BJ (cell line): ENCODE results near the gene ALS2CL. TPM values are rescaled to one million over a fixed set of nuclear protein-coding genes. Genes with fewer than 3 reads are reported as not detected.

Experiments
- CTCF ChIA-PET: fragments of 350-600 bp; formaldehyde crosslinking; extraction: SDS; loops from one replicate; lab custom pipeline; 2021; ENCODE audit warnings: antibody characterized with exemption, inconsistent platforms; lab: Yijun Ruan, JAX
- POLR2A ChIA-PET: fragments of 300-600 bp; sonication (Branson Sonifier 250); formaldehyde crosslinking; extraction: SDS; loops from one replicate; lab custom pipeline; 2021; ENCODE audit warnings: antibody characterized with exemption; lab: Charles Lee
- DNase-seq: peaks from one replicate; pipeline ENCODE4 v3.0.0-alpha.2; 2011; ENCODE audit warnings: low read depth
- H3K27me3 ChIP-seq: 2 replicates; pipeline ENCODE4 v1.6.0; 2011; ENCODE audit warnings: low read length; ENCODE audit not compliant: control insufficient read depth, insufficient read depth
- H3K36me3 ChIP-seq: 2 replicates; pipeline ENCODE4 v1.5.1; 2011; ENCODE audit warnings: low read length; ENCODE audit not compliant: control insufficient read depth, insufficient read depth
- H3K4me3 ChIP-seq: 2 replicates; pipeline ENCODE4 v1.5.1; 2011; ENCODE audit warnings: low read depth, mild to moderate bottlenecking, control low read depth, low read length
- polyA plus RNA-seq: library from polyadenylated mRNA; depleted of rRNA; stranded (reverse); fragments of >200 nt; gene quantifications from 2 replicates; pipeline ENCODE4 v1.2.3, GENCODE V29; 2011
- TF ChIP-seq, protein P1 (sequence below): IDR thresholded peaks from 2 replicates; pipeline ENCODE4 v1.5.1; 2011; ENCODE audit warnings: low read depth, mild to moderate bottlenecking, control low read depth, inconsistent platforms, low read length, moderate library complexity; ENCODE audit not compliant: insufficient read depth

Gene ALS2CL
- polyA plus RNA-seq, 1 experiment: 7.2 TPM

DNA sequence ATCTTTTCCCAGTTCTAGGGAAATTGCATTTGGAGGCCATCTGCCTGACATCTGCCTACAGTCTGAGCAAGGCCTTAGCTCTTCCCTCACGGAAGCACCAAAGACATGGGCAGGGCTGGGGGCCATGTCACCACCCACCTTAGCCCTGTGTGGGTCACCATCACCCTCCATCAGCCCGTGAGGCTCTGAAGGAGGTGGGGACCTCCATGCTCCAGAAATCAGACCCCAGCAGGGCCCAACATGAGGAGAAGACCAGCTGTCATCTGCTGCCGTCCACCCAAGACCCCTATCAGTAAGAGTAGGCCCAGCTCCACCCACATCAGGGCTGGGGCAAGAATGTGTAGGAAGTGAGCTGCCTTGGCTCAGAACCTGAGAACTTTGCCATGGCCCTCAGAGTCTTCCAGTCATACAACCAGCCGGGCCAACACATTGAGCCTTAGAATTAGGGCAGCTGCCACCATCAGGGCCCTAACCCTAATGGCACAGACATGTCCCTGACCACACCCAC, 9.6 kb upstream of the ALS2CL start:
- CTCF ChIA-PET: interaction anchor here (0.6 to 3.5 kb wide), 14 partner anchors 16 to 667 kb away, joined by 3 to 21 read pairs (median 4); no protein-coding TSS in a partner anchor
- H3K4me3 ChIP-seq: no peak overlapping the region
- no peak for DNase-seq

DNA sequence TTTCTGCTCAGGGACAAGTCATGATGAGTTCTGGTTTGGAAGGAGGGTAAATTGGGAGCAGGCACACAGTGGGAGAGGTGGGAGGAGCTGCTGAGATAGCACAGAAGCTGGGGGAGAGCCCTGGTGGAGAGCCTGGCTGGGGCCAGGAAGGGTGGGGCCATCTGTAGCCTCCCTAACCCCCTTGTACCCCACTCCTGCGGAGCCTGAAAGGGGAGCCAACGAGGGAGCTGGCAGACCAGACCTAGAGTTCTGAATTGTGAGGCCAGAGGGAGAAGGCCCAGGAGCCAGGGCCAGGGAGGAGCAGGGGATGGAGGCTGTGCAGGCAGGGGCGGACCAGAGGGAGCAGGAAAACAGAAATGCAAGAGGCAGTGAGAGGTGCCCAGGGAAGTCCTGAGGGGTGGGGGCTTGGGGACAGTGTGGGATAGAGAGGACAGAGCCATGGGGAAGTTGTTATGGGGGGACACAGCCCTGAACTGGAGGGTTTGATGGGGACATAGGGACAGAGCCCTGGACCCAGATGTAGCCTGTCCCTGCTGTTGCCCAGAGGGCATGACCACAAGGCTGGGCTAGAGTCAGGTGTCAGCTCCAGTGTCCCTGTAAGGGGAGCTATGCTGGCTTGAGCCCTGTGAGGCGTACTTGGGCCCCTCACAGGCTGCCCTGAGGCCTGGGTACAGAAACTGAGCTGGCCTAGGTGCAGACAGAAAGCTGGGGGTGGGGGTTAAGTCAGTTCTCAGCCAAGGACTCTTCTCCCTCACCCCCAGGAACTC, 8.9 kb upstream of the ALS2CL start:
- POLR2A ChIA-PET: no interaction called here
- TF ChIP-seq, protein P1, sequence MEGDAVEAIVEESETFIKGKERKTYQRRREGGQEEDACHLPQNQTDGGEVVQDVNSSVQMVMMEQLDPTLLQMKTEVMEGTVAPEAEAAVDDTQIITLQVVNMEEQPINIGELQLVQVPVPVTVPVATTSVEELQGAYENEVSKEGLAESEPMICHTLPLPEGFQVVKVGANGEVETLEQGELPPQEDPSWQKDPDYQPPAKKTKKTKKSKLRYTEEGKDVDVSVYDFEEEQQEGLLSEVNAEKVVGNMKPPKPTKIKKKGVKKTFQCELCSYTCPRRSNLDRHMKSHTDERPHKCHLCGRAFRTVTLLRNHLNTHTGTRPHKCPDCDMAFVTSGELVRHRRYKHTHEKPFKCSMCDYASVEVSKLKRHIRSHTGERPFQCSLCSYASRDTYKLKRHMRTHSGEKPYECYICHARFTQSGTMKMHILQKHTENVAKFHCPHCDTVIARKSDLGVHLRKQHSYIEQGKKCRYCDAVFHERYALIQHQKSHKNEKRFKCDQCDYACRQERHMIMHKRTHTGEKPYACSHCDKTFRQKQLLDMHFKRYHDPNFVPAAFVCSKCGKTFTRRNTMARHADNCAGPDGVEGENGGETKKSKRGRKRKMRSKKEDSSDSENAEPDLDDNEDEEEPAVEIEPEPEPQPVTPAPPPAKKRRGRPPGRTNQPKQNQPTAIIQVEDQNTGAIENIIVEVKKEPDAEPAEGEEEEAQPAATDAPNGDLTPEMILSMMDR: no peak
- Histone ChIP-seq H3K36me3 (no peaks in the 10 kb centered on the region), H3K27me3 (peaks cover 24% of the 10 kb centered on the region), H3K4me3 (no peak overlapping the region)
- no peak for DNase-seq
- CTCF ChIA-PET: interaction anchor here (0.7 to 3.5 kb wide), 12 partner anchors 17 to 622 kb away, joined by 3 to 21 read pairs (median 4); no protein-coding TSS in a partner anchor

More for the DNA sequence above, 9.6 kb upstream of the ALS2CL start:
- TF ChIP-seq, protein P1: no peak
- Histone ChIP-seq H3K27me3 (peaks cover 24% of the 10 kb centered on the region), H3K36me3 (no peaks in the 10 kb centered on the region)
- POLR2A ChIA-PET: no interaction called here

DNA sequence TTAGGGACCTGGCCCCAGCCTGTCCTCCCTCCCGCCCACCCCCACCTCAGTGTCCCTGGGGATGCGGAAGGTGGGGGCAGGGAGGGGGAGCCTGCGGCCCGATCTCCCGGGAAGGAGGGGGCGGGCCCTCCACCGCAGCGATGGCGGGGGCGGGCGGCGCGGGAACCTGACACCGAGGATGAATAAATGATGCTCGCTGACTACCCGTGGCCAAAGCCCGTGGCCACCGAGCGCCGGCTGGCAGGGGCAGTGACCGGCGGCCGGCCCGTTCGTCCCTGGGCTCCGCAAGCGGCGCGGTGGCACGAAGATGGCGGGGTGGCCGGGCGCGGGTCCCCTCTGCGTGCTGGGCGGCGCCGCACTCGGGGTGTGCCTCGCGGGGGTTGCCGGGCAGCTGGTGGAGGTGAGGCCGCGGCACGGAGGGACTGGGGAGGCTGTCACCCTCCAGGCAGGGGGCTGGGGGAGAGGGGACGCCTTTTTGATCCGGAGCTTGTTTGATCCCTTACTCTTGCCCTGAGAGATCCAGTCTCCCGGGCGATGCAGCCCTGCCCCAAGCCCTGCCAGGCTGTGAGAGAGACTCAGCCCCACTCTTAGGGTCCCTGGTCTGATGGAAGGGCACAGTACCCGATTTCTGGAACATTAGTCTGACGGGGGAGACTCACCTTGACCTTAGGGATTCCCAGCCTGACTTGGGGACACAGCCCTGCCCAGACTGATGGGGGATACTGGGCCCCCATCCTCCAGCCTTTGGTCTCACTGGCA, 7.9 kb upstream of the ALS2CL start, which contains the start of gene TMIE:
TMIE (plus strand) TSS at position 212 of the 759 bp plus-strand sequence; CDS start at position 308, 96 bp downstream.
- ChIA-PET CTCF (interaction anchor here (0.6 to 3.5 kb wide), 5 partner anchors 38 to 316 kb away, joined by 3 to 21 read pairs (median 3); no protein-coding TSS in a partner anchor), POLR2A (no interaction called here)
- H3K36me3 ChIP-seq: no peaks in the 10 kb centered on the region
- peak within 1 kb of the TSS; percentile 19 for H3K4me3 ChIP-seq
- TF ChIP-seq, protein P1: no peak
- H3K27me3 ChIP-seq: peaks cover 24% of the 10 kb centered on the region
- no peak for DNase-seq

DNA sequence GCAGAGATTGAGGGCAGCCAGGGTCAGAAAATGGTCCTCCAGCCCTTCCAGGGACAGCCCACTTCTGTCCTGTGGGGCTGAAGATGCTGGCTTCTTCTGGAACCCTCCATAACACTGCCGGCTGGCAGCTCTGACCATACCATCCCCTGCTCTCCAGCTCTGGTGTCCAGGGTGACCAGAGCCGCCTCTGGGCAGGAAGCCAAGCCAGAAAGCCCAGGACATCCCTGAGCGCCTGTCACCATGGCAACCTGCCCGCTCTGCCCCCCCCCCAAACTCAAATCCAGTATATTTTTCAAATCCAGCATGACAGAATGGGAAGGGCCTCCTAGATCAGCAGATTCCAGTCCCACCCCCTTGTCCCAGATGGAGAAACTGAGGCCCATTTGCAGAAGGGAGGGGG, 7.3 kb upstream of the ALS2CL start:
- no peaks in the 10 kb centered on the region for H3K36me3 ChIP-seq
- POLR2A ChIA-PET: no interaction called here
- H3K4me3 ChIP-seq: no peak overlapping the region
- CTCF ChIA-PET: interaction anchor here (0.6 to 3.5 kb wide), 3 partner anchors 148 to 208 kb away, joined by 3 to 21 read pairs (median 7); no protein-coding TSS in a partner anchor
- H3K27me3 ChIP-seq: peaks cover 24% of the 10 kb centered on the region
- DNase-seq: no peak
- TF ChIP-seq, protein P1: no peak
